Thoracic aorta (tissue), 2 donors: ENCODE data around the gene USP48. TPM values are rescaled to one million over a fixed set of nuclear protein-coding genes. Genes with fewer than 3 reads are reported as not detected.

ENCODE experiments used
- ATAC-seq: fragments of 150-250 bp; one replicate; pipeline ENCODE4 v1.8.0; 2017; ENCODE audit warnings: low read depth; ENCODE audit not compliant: insufficient number of reproducible peaks, low FRiP score
- DNase-seq: peaks from one replicate; pipeline ENCODE4 v3.0.0-alpha.2; 2020; ENCODE audit warnings: low spot score
- H3K27ac ChIP-seq, 2 donors: fragments of 200-600 bp; sonication (generic); 1 replicate in 1 of 2; 2 replicates in 1 of 2; pipeline ENCODE4 v1.5.1; 2016; ENCODE audit warnings: mild to moderate bottlenecking in 2 of 2, moderate library complexity in 2 of 2
- H3K27me3 ChIP-seq: fragments of 200-600 bp; sonication (generic); replicated peaks from 2 replicates; pipeline ENCODE4 v1.6.0; 2016; ENCODE audit warnings: mild to moderate bottlenecking; ENCODE audit not compliant: insufficient read depth
- H3K36me3 ChIP-seq: fragments of 200-600 bp; sonication (generic); one replicate; pipeline ENCODE4 v1.5.1; 2016
- H3K4me1 ChIP-seq, 2 donors: fragments of 200-600 bp; sonication (generic); 1 replicate in 1 of 2; 2 replicates in 1 of 2; pipeline versions ENCODE4 v1.5.1 to v1.6.0; 2016; ENCODE audit warnings: low read depth in 2 of 2, mild to moderate bottlenecking in 1 of 2; ENCODE audit not compliant: control insufficient read depth in 1 of 2
- H3K4me3 ChIP-seq: fragments of 200-600 bp; sonication (generic); 2 replicates; pipeline ENCODE4 v1.5.1; 2016; ENCODE audit warnings: mild to moderate bottlenecking
- H3K9me3 ChIP-seq: fragments of 200-600 bp; sonication (generic); 2 replicates; pipeline ENCODE4 v1.5.1; 2016
- CTCF ChIP-seq: fragments of 200-600 bp; sonication (generic); IDR thresholded peaks from one replicate; pipeline ENCODE4 v1.5.1; 2019; ENCODE audit warnings: antibody characterized with exemption
- total RNA-seq, 2 donors: library from RNA; depleted of rRNA; stranded (reverse); fragments of >200 nt; gene quantifications; one replicate each; pipeline versions ENCODE4 v1.1.0 to v1.2.3, GENCODE V29; 2016

The USP48 gene
- total RNA-seq, 2 donors from 2014 or later: 48.9 to 77.5 TPM

GRCh38 chr1:21649315-21649714 is 133.6 kb downstream of the USP48 start:
- DNase-seq: no peak
- no peaks in the 10 kb centered on the region for H3K27me3 ChIP-seq
- TF ChIP-seq CTCF: no peak
- peaks cover 4 to 8% of the 10 kb centered on the region in 2 donors for H3K4me1 ChIP-seq
- ATAC-seq: no peak
- no peak overlapping the region for H3K4me3 ChIP-seq
- no peaks in the 10 kb centered on the region for H3K9me3 ChIP-seq
- no peak overlapping the region for H3K27ac ChIP-seq
- no peaks in the 10 kb centered on the region for H3K36me3 ChIP-seq

- no peaks in the 10 kb centered on the region for H3K9me3 ChIP-seq
- no peak for DNase-seq
- H3K4me1 ChIP-seq: peaks cover 4 to 8% of the 10 kb centered on the region in 2 donors
- no peak overlapping the region for H3K4me3 ChIP-seq
- TF ChIP-seq CTCF: no peak
- H3K36me3 ChIP-seq: no peaks in the 10 kb centered on the region
- no peaks in the 10 kb centered on the region for H3K27me3 ChIP-seq
- no peak for ATAC-seq
- no peak overlapping the region for H3K27ac ChIP-seq
Measured at GRCh38 chr1:21648791-21649190, 134.2 kb downstream of the USP48 start.

GRCh38 chr1:21648352-21648730 is 134.6 kb downstream of the USP48 start:
- Histone ChIP-seq H3K4me3 (no peak overlapping the region), H3K4me1 (peaks cover 4 to 8% of the 10 kb centered on the region in 2 donors), H3K27ac (no peak overlapping the region), H3K9me3 (no peaks in the 10 kb centered on the region), H3K36me3 (no peaks in the 10 kb centered on the region), H3K27me3 (no peaks in the 10 kb centered on the region)
- no peak for DNase-seq
- ATAC-seq: no peak
- no peak for TF ChIP-seq CTCF

- no peak for ATAC-seq
- H3K27me3 ChIP-seq: no peaks in the 10 kb centered on the region
- no peak overlapping the region for H3K27ac ChIP-seq
- peaks cover 4 to 8% of the 10 kb centered on the region in 2 donors for H3K4me1 ChIP-seq
- no peak overlapping the region for H3K4me3 ChIP-seq
- no peaks in the 10 kb centered on the region for H3K36me3 ChIP-seq
- no peak for DNase-seq
- no peaks in the 10 kb centered on the region for H3K9me3 ChIP-seq
- TF ChIP-seq CTCF: no peak
Measured at GRCh38 chr1:21647431-21648351, 135.3 kb downstream of the USP48 start.

- ATAC-seq (no peak), DNase-seq (no peak)
- Histone ChIP-seq H3K4me3 (no peak overlapping the region), H3K9me3 (no peaks in the 10 kb centered on the region), H3K36me3 (no peaks in the 10 kb centered on the region), H3K27ac (no peak overlapping the region), H3K27me3 (no peaks in the 10 kb centered on the region), H3K4me1 (no peaks in the 10 kb centered on the region)
- no peak for TF ChIP-seq CTCF
Measured at GRCh38 chr1:21645550-21645949, 137.4 kb downstream of the USP48 start.
